Measurements from ENCODE around the gene COL13A1. TPM values are rescaled to one million over a fixed set of nuclear protein-coding genes. Genes with fewer than 3 reads are reported as not detected.

COL13A1 gene
- total and polyA plus RNA-seq, 5 donors from 2014 or later: not detected

- Mint-ChIP-seq H3K36me3 (no peaks in the 10 kb centered on the region), H3K4me1 (no peaks in the 10 kb centered on the region), H3K27ac (no peak overlapping the region), H3K9me3 (no peaks in the 10 kb centered on the region), H3K4me3 (no peak overlapping the region), H3K27me3 (peaks cover 4% of the 10 kb centered on the region)
- no peak for DNase-seq
- ATAC-seq (ENCODE audit: low read depth in 2 of 2): no peak
- H3K36me3 ChIP-seq (ENCODE audit: control insufficient read depth, insufficient read depth, low read length): no peaks in the 10 kb centered on the region
- no peak overlapping the region for H3K4me3 ChIP-seq (ENCODE audit: low read depth, low read length)
- H3K4me1 ChIP-seq (ENCODE audit: control insufficient read depth, insufficient read depth, low read length, poor library complexity, severe bottlenecking): no peaks in the 10 kb centered on the region
- no peaks in the 10 kb centered on the region for H3K9me3 ChIP-seq (ENCODE audit: control insufficient read depth in 2 of 2, low read length in 2 of 2)
- no peaks in the 10 kb centered on the region for H3K27me3 ChIP-seq (ENCODE audit: control insufficient read depth, insufficient read depth, low read length)
- H3K27ac ChIP-seq (ENCODE audit: insufficient read depth, low read length, poor library complexity, severe bottlenecking): no peak overlapping the region
Observed at GRCh38 chr10:69760072-69760471, 41.6 kb upstream of the COL13A1 start.

GRCh38 chr10:69761320-69761719 is 40.4 kb upstream of the COL13A1 start:
- Mint-ChIP-seq H3K9me3 (no peaks in the 10 kb centered on the region), H3K4me3 (no peak overlapping the region), H3K36me3 (no peaks in the 10 kb centered on the region), H3K27me3 (peaks cover 4% of the 10 kb centered on the region), H3K27ac (no peak overlapping the region), H3K4me1 (no peaks in the 10 kb centered on the region)
- Histone ChIP-seq H3K4me3 (ENCODE audit: low read depth, low read length) (no peak overlapping the region), H3K27ac (ENCODE audit: insufficient read depth, low read length, poor library complexity, severe bottlenecking) (no peak overlapping the region), H3K27me3 (ENCODE audit: control insufficient read depth, insufficient read depth, low read length) (no peaks in the 10 kb centered on the region), H3K36me3 (ENCODE audit: control insufficient read depth, insufficient read depth, low read length) (no peaks in the 10 kb centered on the region), H3K9me3 (ENCODE audit: control insufficient read depth in 2 of 2, low read length in 2 of 2) (no peaks in the 10 kb centered on the region), H3K4me1 (ENCODE audit: control insufficient read depth, insufficient read depth, low read length, poor library complexity, severe bottlenecking) (no peaks in the 10 kb centered on the region)
- ATAC-seq (ENCODE audit: low read depth in 2 of 2): no peak
- no peak for DNase-seq

GRCh38 chr10:69766161-69766910 is 35.4 kb upstream of the COL13A1 start:
- no peaks in the 10 kb centered on the region for H3K4me1 Mint-ChIP-seq

GRCh38 chr10:69767793-69768192 is 33.9 kb upstream of the COL13A1 start:
- Mint-ChIP-seq H3K4me1 (no peaks in the 10 kb centered on the region), H3K27me3 (peaks cover 14% of the 10 kb centered on the region), H3K4me3 (no peak overlapping the region), H3K36me3 (no peaks in the 10 kb centered on the region), H3K9me3 (peaks cover 0 to 2% (median 0%) of the 10 kb centered on the region in 7 donors), H3K27ac (no peak overlapping the region)
- Histone ChIP-seq H3K27me3 (ENCODE audit: control insufficient read depth, insufficient read depth, low read length) (no peaks in the 10 kb centered on the region), H3K4me3 (ENCODE audit: low read depth, low read length) (no peak overlapping the region), H3K36me3 (ENCODE audit: control insufficient read depth, insufficient read depth, low read length) (no peaks in the 10 kb centered on the region), H3K4me1 (ENCODE audit: control insufficient read depth, insufficient read depth, low read length, poor library complexity, severe bottlenecking) (no peaks in the 10 kb centered on the region), H3K9me3 (ENCODE audit: control insufficient read depth in 2 of 2, low read length in 2 of 2) (no peaks in the 10 kb centered on the region), H3K27ac (ENCODE audit: insufficient read depth, low read length, poor library complexity, severe bottlenecking) (no peak overlapping the region)
- DNase-seq (no peak), ATAC-seq (ENCODE audit: low read depth in 2 of 2) (no peak)

More at GRCh38 chr10:69766161-69766910, 35.4 kb upstream of the COL13A1 start:
- H3K4me3 Mint-ChIP-seq: no peak overlapping the region
- no peak overlapping the region for H3K27ac Mint-ChIP-seq
- Histone ChIP-seq H3K4me3 (ENCODE audit: low read depth, low read length) (no peak overlapping the region), H3K27me3 (ENCODE audit: control insufficient read depth, insufficient read depth, low read length) (no peaks in the 10 kb centered on the region), H3K9me3 (ENCODE audit: control insufficient read depth in 2 of 2, low read length in 2 of 2) (no peaks in the 10 kb centered on the region), H3K27ac (ENCODE audit: insufficient read depth, low read length, poor library complexity, severe bottlenecking) (no peak overlapping the region), H3K4me1 (ENCODE audit: control insufficient read depth, insufficient read depth, low read length, poor library complexity, severe bottlenecking) (no peaks in the 10 kb centered on the region), H3K36me3 (ENCODE audit: control insufficient read depth, insufficient read depth, low read length) (no peaks in the 10 kb centered on the region)
- ATAC-seq (ENCODE audit: low read depth in 2 of 2) (no peak), DNase-seq (no peak)
- no peaks in the 10 kb centered on the region for H3K36me3 Mint-ChIP-seq
- H3K9me3 Mint-ChIP-seq: peaks cover 0 to 2% (median 0%) of the 10 kb centered on the region in 7 donors
- peaks cover 14% of the 10 kb centered on the region for H3K27me3 Mint-ChIP-seq

GRCh38 chr10:69768386-69768785 is 33.3 kb upstream of the COL13A1 start:
- no peak for DNase-seq
- Mint-ChIP-seq H3K27ac (peak overlapping the region in 1 of 3 donors; percentile 60), H3K9me3 (peaks cover 0 to 2% (median 0%) of the 10 kb centered on the region in 7 donors), H3K27me3 (peaks cover 14% of the 10 kb centered on the region), H3K4me3 (no peak overlapping the region), H3K36me3 (no peaks in the 10 kb centered on the region), H3K4me1 (no peaks in the 10 kb centered on the region)
- Histone ChIP-seq H3K4me1 (ENCODE audit: control insufficient read depth, insufficient read depth, low read length, poor library complexity, severe bottlenecking) (no peaks in the 10 kb centered on the region), H3K27me3 (ENCODE audit: control insufficient read depth, insufficient read depth, low read length) (no peaks in the 10 kb centered on the region), H3K27ac (ENCODE audit: insufficient read depth, low read length, poor library complexity, severe bottlenecking) (no peak overlapping the region), H3K36me3 (ENCODE audit: control insufficient read depth, insufficient read depth, low read length) (no peaks in the 10 kb centered on the region), H3K9me3 (ENCODE audit: control insufficient read depth in 2 of 2, low read length in 2 of 2) (no peaks in the 10 kb centered on the region), H3K4me3 (ENCODE audit: low read depth, low read length) (no peak overlapping the region)
- no peak for ATAC-seq (ENCODE audit: low read depth in 2 of 2)

- Histone ChIP-seq H3K4me3 (ENCODE audit: low read depth, low read length) (no peak overlapping the region), H3K4me1 (ENCODE audit: control insufficient read depth, insufficient read depth, low read length, poor library complexity, severe bottlenecking) (no peaks in the 10 kb centered on the region), H3K36me3 (ENCODE audit: control insufficient read depth, insufficient read depth, low read length) (no peaks in the 10 kb centered on the region), H3K9me3 (ENCODE audit: control insufficient read depth in 2 of 2, low read length in 2 of 2) (no peaks in the 10 kb centered on the region), H3K27me3 (ENCODE audit: control insufficient read depth, insufficient read depth, low read length) (no peaks in the 10 kb centered on the region), H3K27ac (ENCODE audit: insufficient read depth, low read length, poor library complexity, severe bottlenecking) (no peak overlapping the region)
- DNase-seq: no peak
- Mint-ChIP-seq H3K36me3 (no peaks in the 10 kb centered on the region), H3K27ac (peak overlapping the region in 1 of 3 donors; percentile 74), H3K4me3 (no peak overlapping the region), H3K4me1 (no peaks in the 10 kb centered on the region), H3K27me3 (peaks cover 14% of the 10 kb centered on the region), H3K9me3 (peaks cover 0 to 2% (median 0%) of the 10 kb centered on the region in 7 donors)
- ATAC-seq (ENCODE audit: low read depth in 2 of 2): no peak
Observed at GRCh38 chr10:69769395-69769992, 32.2 kb upstream of the COL13A1 start.

GRCh38 chr10:69772933-69773704 is 28.6 kb upstream of the COL13A1 start:
- Mint-ChIP-seq H3K27me3 (peaks cover 7% of the 10 kb centered on the region), H3K4me1 (no peaks in the 10 kb centered on the region), H3K27ac (peak overlapping the region in 1 of 3 donors; percentile 50), H3K4me3 (no peak overlapping the region), H3K36me3 (no peaks in the 10 kb centered on the region), H3K9me3 (peaks cover 0 to 2% (median 0%) of the 10 kb centered on the region in 7 donors)
- Histone ChIP-seq H3K9me3 (ENCODE audit: control insufficient read depth in 2 of 2, low read length in 2 of 2) (no peaks in the 10 kb centered on the region), H3K36me3 (ENCODE audit: control insufficient read depth, insufficient read depth, low read length) (no peaks in the 10 kb centered on the region), H3K27ac (ENCODE audit: insufficient read depth, low read length, poor library complexity, severe bottlenecking) (no peak overlapping the region), H3K4me1 (ENCODE audit: control insufficient read depth, insufficient read depth, low read length, poor library complexity, severe bottlenecking) (no peaks in the 10 kb centered on the region), H3K4me3 (ENCODE audit: low read depth, low read length) (no peak overlapping the region), H3K27me3 (ENCODE audit: control insufficient read depth, insufficient read depth, low read length) (no peaks in the 10 kb centered on the region)
- no peak for ATAC-seq (ENCODE audit: low read depth in 2 of 2)
- no peak for DNase-seq

Data from CD4-positive, CD25-positive, alpha-beta regulatory T cell (primary cell).